RPMI7951 (cell line): ENCODE measurements around the gene NEAT1. TPM values are rescaled to one million over a fixed set of nuclear protein-coding genes. Genes with fewer than 3 reads are reported as not detected.
A peak's percentile ranks its signal among the peaks of the same experiment; 100 is the strongest.

Experiments
- DNase-seq: peaks from one replicate; pipeline ENCODE4 v3.0.0-alpha.2; 2012; ENCODE audit warnings: low read depth
- total RNA-seq: library from RNA; depleted of rRNA; stranded (reverse); fragments of >200 nt; shearing (Covaris generic); gene quantifications from 2 replicates; pipeline ENCODE4 v1.2.3, GENCODE V29; 2014; rRNA removed

The NEAT1 gene
- 3.5 and 4.7 TPM in 2 replicates for total RNA-seq

GRCh38 chr11:65422633-65423515 is at the start of gene NEAT1:
Gene NEAT1 (plus strand): TSS chr11:65422798.
- peak; percentile 96 for DNase-seq

DNA sequence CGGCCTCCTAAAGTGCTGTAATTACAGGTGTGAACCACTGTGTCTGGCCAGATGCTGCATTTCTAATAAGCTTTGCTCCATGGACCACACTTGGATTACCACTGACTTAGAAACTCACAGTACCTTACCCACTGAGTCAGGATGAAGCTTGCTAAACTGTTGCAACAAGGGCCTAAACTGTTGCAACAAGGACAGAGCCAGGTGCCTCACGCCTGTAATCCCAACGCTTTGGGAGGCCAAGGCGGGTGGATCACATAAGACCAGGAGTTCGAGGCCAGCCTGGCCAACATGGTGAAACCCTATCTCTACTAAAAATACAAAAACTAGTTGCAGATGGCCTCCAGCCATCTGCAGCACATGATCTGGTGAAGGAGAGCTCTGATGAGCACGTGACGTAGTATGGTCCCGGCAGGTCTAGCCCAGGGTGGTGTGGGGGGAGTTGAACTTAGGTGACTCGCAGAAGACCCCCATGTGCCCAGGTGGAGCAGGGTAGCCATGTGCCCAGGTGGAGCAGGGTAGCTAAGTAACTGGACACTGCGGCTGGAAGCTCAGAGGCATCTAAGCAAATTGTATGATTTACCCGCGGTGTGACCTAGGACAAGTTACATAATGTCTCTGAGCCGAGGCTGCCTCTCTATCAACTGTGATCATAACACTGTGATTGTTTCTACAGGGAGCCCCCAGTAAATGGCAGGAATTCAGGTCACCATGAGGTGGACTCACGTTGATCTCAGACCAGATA is 48.6 kb upstream of the NEAT1 start:
- no peak for DNase-seq

DNA sequence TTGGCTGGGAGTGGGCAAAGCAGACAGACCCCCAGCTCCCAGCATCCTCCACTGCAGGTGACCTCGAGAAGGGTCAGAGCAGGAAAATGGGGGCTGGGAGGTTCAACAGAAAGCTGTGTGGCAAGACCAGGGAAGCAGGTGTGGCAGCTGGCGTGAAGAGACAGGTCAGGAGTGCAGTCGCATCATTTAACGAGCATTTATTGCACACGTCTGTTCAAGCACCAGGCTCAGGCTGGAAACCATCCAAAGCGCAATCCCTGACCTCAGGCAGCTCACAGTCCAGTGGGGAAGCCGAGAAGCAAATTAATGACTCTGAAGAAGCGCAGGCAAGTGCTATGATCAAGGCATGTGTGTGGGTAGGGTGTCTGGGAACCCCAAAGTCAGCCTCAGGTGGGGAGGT is 47.6 kb upstream of the NEAT1 start:
- no peak for DNase-seq

DNA sequence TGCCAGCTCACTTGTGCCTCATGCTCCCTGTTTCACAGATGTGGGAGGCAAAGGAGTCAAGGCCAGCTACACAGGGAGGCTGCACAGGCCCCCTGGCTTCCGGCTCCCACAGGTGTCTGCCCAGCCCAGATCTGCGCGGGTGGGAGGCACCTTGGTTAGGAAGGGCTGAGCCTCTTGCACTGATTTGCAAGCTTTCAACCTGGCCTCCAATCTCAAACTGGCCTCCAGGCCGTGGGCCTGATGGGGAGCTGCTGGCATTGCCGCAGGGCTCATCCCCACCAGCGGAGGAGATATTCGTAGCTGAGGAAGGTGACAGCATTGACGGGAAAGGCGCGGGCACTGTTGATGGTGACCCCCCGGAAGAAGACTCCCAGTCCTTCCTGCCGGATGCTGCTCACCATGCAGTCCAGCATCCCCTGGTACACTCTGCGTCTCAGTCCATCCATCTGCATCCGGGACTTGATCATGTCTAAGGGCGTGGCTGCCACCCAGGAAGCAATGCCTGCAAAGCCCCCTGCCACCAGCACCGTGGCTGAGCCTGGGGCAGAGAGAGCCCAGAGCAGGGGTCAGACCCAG is 46.4 kb upstream of the NEAT1 start:
- DNase-seq = no peak

- no peak for DNase-seq
Observed at GRCh38 chr11:65377036-65377435, 45.6 kb upstream of the NEAT1 start.

- no peak for DNase-seq
Observed at GRCh38 chr11:65377777-65378176, 44.8 kb upstream of the NEAT1 start.

- no peak for DNase-seq
Observed at GRCh38 chr11:65378208-65378927, 44.2 kb upstream of the NEAT1 start.

DNA sequence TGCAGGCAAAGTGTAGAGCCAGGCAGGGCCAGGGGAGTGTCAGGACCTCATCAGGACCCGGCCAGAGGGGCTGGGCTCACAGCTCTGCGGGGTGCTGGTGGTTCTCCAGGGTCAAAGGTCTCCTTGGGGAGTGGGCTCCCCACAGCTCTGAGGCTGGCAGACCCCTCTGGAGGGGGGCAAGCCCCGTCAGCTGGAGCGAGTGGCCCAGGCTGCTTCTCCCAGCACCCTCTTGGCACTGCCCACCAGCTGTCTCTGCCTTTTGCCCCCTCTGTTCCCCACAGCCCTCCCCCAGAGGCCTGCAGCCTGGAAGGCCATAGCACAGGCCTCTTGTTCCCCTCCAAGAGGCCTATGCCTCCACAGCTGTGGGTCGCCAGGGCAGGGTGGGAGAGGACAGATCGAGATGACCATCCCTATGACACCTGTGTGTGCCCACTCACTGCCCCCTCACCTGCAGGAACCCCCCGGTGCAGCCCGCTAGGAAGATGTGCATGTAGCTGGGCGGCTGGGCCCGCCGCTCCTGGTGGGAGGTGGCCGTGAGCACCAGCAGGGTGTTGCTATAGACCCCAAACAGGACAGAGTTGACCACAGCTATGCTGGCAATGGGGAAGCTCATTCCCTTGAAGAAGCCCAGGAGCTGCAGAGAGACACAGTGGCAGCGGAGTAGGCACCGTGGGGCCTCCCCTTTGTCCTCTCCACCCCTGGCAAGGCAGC is 43.5 kb upstream of the NEAT1 start:
- no peak for DNase-seq

GRCh38 chr11:65379698-65380459 is 42.7 kb upstream of the NEAT1 start:
- no peak for DNase-seq

- DNase-seq = no peak
Observed at GRCh38 chr11:65380460-65381119, 42.0 kb upstream of the NEAT1 start.

GRCh38 chr11:65381716-65382032 is 40.9 kb upstream of the NEAT1 start:
- DNase-seq = no peak

GRCh38 chr11:65382033-65382803 is 40.4 kb upstream of the NEAT1 start, which contains the start of gene SLC25A45:
Gene SLC25A45 (minus strand): TSS chr11:65382646. CDS start chr11:65381951, 695 bp downstream.
- peak; percentile 99 for DNase-seq

- DNase-seq = no peak
Observed at GRCh38 chr11:65382804-65383368, 39.7 kb upstream of the NEAT1 start.

- DNase-seq = no peak
Observed at GRCh38 chr11:65383778-65384177, 38.8 kb upstream of the NEAT1 start.

DNA sequence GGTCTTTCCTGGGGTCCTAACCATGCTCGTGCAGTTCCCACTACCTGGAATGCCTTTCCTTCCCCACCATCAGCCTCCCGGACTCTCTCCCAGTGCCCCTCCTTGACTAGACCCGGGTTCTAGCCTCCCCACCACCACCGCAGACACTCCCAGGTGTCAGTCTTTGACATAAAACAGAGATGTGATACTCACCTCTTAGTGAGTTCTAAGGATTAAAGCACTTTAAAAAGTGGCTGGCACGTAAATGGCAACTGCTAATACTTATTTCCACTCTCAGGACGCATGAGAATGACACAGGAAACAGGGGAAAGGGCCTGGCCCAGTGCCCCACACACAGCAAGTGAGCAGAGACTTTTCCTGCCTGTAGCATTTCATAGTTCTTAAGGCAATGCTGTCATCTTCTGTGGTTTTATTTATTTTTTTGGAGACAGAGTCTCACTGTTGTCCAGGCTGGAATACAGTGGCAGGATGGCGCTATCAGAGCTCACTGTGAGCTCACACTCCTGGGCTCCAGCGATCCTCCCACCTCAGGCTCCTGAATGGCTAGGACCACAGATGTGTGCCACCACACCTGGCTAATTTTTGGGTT is 38.2 kb upstream of the NEAT1 start:
- DNase-seq = peak; percentile 63

DNA sequence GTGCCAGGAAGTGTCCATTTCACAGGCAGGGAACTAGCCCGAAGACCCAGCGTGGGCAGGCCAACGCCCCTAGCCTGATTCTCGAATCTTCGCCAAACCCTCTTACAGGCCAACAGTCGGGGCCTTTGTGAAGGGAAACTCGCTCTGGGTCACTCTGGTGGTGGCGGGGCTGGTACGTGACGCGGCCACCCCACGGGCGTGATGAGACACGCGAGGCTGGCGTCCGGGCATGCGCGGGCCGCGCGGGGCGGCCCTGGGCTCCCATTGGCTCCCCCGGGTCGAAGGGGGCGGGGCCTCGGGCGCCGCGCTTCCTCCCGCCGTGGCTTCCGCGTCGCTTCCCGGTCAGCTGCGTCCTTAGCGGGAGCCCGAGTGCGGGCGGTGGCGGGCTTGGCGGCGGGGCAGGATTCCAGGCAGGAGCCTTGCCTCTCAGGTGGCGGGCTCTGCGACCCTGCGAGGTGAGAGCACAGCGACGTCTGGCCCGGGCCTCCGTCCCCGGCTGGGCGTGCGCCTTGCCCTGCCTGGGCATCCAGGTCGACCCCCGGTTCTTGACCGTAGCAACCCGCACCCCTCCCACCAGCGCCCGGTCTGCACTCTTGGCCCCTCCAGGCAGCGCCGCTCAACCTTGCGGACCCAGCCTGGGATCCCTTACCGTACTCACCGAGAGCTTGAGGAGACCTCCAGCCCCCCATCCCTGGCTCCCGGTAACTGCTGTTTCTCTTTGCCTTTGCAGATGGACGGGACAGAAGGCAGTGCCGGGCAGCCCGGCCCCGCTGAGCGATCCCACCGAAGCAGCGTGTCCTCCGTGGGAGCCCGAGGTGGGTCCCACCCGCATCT is 36.1 kb upstream of the NEAT1 start, which contains the start of gene FRMD8:
Gene FRMD8 (plus strand): TSS at position 331 of the 834 bp plus-strand sequence. CDS start 400 bp downstream, at position 731.
- peak; percentile 82 for DNase-seq

- peak; percentile 31 for DNase-seq
Observed at GRCh38 chr11:65388731-65389130, 33.9 kb upstream of the NEAT1 start.
